Sigmoid colon (tissue), 7 donors: Measurements from ENCODE around the gene SPATA20. TPM values are rescaled to one million over a fixed set of nuclear protein-coding genes. Genes with fewer than 3 reads are reported as not detected.

ENCODE experiments used
- DNase-seq: peaks from one replicate; pipeline ENCODE4 v3.0.0-alpha.2; 2019
- H3K27ac ChIP-seq, 4 donors: fragments of 200-600 bp; sonication (generic); one replicate each; pipeline ENCODE4 v1.5.1; 2016 to 2019; ENCODE audit warnings: mild to moderate bottlenecking in 1 of 4
- H3K27me3 ChIP-seq, 3 donors: fragments of 200-600 bp; sonication (generic); one replicate each; pipeline ENCODE4 v1.5.1; 2019; ENCODE audit warnings: mild to moderate bottlenecking in 1 of 3
- H3K36me3 ChIP-seq, 4 donors: fragments of 200-600 bp; sonication (generic); one replicate each; pipeline ENCODE4 v1.5.1; 2016 to 2019
- H3K4me1 ChIP-seq, 4 donors: fragments of 200-600 bp; sonication (generic); one replicate each; pipeline ENCODE4 v1.5.1; 2017 to 2019
- H3K4me3 ChIP-seq, 4 donors: fragments of 200-600 bp; sonication (generic); one replicate each; pipeline ENCODE4 v1.5.1; 2017 to 2019; ENCODE audit warnings: mild to moderate bottlenecking in 2 of 4, moderate library complexity in 1 of 4
- H3K9me3 ChIP-seq, 4 donors: fragments of 200-600 bp in 3 of 4; sonication (generic) in 3 of 4; one replicate each; pipeline versions ENCODE4 v1.5.1 to v1.6.1; 2013 to 2019
- EP300 ChIP-seq, 4 donors: sonication (generic); formaldehyde crosslinking; IDR thresholded peaks; one replicate each; pipeline ENCODE4 v1.6.1; 2017; ENCODE audit warnings: antibody characterized with exemption in 4 of 4
- POLR2A ChIP-seq, 2 donors: fragments of 450-650 bp; IDR thresholded peaks; one replicate each; pipeline ENCODE4 v1.6.1; 2016; ENCODE audit warnings: antibody characterized with exemption in 2 of 2, mild to moderate bottlenecking in 2 of 2, moderate library complexity in 2 of 2
- POLR2AphosphoS5 ChIP-seq, 4 donors: sonication (generic); formaldehyde crosslinking; IDR thresholded peaks; one replicate each; pipeline ENCODE4 v1.6.1; 2017; ENCODE audit warnings: antibody characterized with exemption in 4 of 4
- WGBS, 2 donors: extraction: QIAGEN DNeasy Blood & Tissue Kit; methylation state at CpG; one replicate each; pipeline ENCODE4 v1.1.7; 2013; 5-methylcytosine and 5-hydroxymethylcytosine counted together
- intact Hi-C: fragments of 100-400 bp; cut with DNase I; formaldehyde crosslinking; loops from one replicate; pipeline ENCODE4 v1.15.1; 2023
- polyA plus RNA-seq, 3 donors: library from polyadenylated mRNA; stranded (reverse); fragments of 200-250 nt; gene quantifications; one replicate each; pipeline ENCODE4 v1.2.3, GENCODE V29; 2013
- total RNA-seq, 4 donors: library from RNA; depleted of rRNA; stranded (reverse); fragments of >200 nt; gene quantifications; one replicate each; pipeline ENCODE4 v1.1.0, GENCODE V29; 2016
- TF ChIP-seq, protein P1 (sequence below), 4 experiments: fragments of 450-650 bp in 3 of 4; fragments of 200-600 bp in 1 of 4; IDR thresholded peaks; one replicate each; pipeline ENCODE4 v1.5.1; 2016 to 2019; ENCODE audit warnings: antibody characterized with exemption in 4 of 4, mild to moderate bottlenecking in 3 of 4, moderate library complexity in 2 of 4
- donor health status: healthy with polysubstance abuse.
- donor health status: Bipolar disorder and iron deficiency.
- donor health status: healthy.

SPATA20 gene
- total RNA-seq (10 to 100 TPM; 40.8 to 81.7 (median 58.6) TPM), polyA plus RNA-seq (10 to 100 TPM; 24.0 to 45.1 (median 40.6) TPM)

DNA sequence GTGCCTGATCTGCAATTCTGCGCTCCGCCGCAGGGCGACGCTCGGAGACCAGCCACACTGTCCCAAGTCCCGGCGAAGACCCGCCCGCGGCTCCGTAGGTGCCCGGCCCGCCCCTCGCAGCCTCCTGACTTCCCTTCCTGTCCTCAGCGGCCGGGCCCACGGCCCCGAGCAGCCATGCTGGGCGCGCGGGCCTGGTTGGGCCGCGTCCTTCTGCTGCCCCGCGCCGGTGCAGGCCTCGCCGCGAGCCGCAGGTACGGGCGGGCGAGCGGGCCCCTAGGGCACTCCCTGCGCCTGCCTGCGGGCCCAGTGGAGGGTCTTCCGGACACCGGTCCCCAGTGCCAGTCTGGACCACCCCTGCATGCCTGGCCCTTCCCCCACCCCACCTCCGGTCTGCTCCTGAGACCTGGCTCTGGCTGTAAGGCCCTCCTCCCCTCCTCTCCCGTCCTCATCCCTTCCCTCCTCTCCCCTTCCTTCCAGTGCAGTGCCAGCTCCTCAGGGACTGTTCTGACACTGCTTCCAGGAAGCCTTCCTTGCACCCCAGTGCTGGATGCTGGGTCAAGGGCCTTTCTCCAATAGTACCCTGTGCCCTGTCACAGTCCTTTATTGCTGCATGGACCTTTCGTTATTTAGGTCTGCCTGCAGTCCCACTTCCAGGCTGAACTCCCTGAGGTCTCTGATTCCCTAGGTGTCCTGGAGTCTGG, at the start of gene SPATA20:
SPATA20 (plus strand) TSS at position 140 of the 701 bp plus-strand sequence; CDS start at position 175, 35 bp downstream.
- H3K27ac ChIP-seq = peak within 1 kb of the TSS; percentile 82 to 88 (median 84)
- H3K27me3 ChIP-seq = no peaks in the 10 kb centered on the region
- no peaks in the 10 kb centered on the region for H3K9me3 ChIP-seq
- H3K4me3 ChIP-seq = peak within 1 kb of the TSS; percentile 39 to 75 (median 64)
- intact Hi-C loops = loop anchor here (1.0 to 10.0 kb wide), 6 partner anchors 79 to 608 kb away; partner anchors contain the start of gene NME1
- WGBS, 2 donors = 1 to 3% methylated on average over 42 of the region's 42 CpGs
- peak; percentile 63 to 83 (median 80) for TF ChIP-seq POLR2AphosphoS5 (IDR thresholded peaks at IDR 0.05)
- no peak for TF ChIP-seq EP300 (IDR thresholded peaks at IDR 0.05)
- peak; percentile 11 to 27 for TF ChIP-seq POLR2A (IDR thresholded peaks at IDR 0.05)
- TF ChIP-seq, protein P1, sequence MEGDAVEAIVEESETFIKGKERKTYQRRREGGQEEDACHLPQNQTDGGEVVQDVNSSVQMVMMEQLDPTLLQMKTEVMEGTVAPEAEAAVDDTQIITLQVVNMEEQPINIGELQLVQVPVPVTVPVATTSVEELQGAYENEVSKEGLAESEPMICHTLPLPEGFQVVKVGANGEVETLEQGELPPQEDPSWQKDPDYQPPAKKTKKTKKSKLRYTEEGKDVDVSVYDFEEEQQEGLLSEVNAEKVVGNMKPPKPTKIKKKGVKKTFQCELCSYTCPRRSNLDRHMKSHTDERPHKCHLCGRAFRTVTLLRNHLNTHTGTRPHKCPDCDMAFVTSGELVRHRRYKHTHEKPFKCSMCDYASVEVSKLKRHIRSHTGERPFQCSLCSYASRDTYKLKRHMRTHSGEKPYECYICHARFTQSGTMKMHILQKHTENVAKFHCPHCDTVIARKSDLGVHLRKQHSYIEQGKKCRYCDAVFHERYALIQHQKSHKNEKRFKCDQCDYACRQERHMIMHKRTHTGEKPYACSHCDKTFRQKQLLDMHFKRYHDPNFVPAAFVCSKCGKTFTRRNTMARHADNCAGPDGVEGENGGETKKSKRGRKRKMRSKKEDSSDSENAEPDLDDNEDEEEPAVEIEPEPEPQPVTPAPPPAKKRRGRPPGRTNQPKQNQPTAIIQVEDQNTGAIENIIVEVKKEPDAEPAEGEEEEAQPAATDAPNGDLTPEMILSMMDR (IDR thresholded peaks at IDR 0.05) = peak; percentile 96 to 99 (median 98)
- DNase-seq = peak; percentile 97
- H3K4me1 ChIP-seq = peaks cover 0 to 35% (median 23%) of the 10 kb centered on the region in 4 donors
- peaks cover 0 to 28% (median 4%) of the 10 kb centered on the region in 4 donors for H3K36me3 ChIP-seq

DNA sequence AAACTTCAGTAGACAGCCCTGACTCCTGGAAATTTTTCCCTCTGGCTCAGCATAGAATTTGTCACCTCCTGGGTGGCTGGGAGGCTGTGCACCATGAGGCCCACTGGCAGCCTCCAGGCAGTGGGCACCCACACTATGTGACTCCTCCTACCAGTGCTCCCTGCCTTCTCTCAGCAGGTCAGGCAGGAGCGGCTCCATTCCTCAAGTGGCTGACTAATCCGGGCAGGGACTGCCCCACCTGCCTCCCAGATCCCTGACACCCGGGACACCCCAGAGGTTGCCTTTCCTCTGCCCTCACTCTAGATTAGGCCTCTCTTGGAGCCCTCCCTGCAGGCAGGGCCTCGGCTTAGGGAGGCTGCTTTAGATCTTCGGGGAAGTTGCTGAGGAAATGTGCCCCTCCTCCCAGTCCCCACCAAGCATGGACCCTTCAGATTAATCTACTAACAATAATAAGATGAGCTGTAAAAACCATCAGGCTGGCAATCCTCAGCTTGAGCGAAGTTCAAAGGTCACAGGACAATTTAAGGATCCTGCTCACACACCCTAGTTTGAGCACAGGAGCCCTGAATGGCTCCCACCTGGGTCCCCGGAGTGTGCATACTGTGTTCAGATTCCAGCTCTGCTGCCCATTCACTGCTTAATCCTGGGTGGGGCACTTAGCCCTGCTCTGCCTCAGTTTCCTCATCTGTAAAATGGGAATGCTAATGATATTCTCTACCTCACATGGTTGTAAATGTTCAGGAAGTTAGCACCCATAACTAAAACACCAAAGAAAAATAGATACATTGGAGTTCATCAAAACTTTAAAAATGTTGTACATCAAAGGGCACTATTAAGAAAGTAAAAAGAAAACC, 48.7 kb upstream of the SPATA20 start:
- Histone ChIP-seq H3K27me3 (no peaks in the 10 kb centered on the region), H3K9me3 (no peaks in the 10 kb centered on the region), H3K36me3 (no peaks in the 10 kb centered on the region), H3K4me3 (no peak overlapping the region), H3K4me1 (no peaks in the 10 kb centered on the region), H3K27ac (no peak overlapping the region)
- intact Hi-C loops = no loop called here
- TF ChIP-seq EP300 (IDR thresholded peaks at IDR 0.05) (no peak), POLR2AphosphoS5 (IDR thresholded peaks at IDR 0.05) (no peak), POLR2A (IDR thresholded peaks at IDR 0.05) (no peak)
- TF ChIP-seq, protein P1 (IDR thresholded peaks at IDR 0.05) = no peak
- no peak for DNase-seq
- 35 to 76% methylated on average over 7 of the region's 7 CpGs for WGBS, 2 donors

GRCh38 chr17:50499270-50499669, 47.7 kb upstream of the SPATA20 start:
- Histone ChIP-seq H3K36me3 (no peaks in the 10 kb centered on the region), H3K4me3 (no peak overlapping the region), H3K27ac (no peak overlapping the region), H3K27me3 (no peaks in the 10 kb centered on the region), H3K9me3 (no peaks in the 10 kb centered on the region), H3K4me1 (no peaks in the 10 kb centered on the region)
- TF ChIP-seq POLR2AphosphoS5 (IDR thresholded peaks at IDR 0.05) (no peak), POLR2A (IDR thresholded peaks at IDR 0.05) (no peak), EP300 (IDR thresholded peaks at IDR 0.05) (no peak)
- TF ChIP-seq, protein P1 (IDR thresholded peaks at IDR 0.05) = no peak
- DNase-seq = no peak
- intact Hi-C loops = no loop called here

DNA sequence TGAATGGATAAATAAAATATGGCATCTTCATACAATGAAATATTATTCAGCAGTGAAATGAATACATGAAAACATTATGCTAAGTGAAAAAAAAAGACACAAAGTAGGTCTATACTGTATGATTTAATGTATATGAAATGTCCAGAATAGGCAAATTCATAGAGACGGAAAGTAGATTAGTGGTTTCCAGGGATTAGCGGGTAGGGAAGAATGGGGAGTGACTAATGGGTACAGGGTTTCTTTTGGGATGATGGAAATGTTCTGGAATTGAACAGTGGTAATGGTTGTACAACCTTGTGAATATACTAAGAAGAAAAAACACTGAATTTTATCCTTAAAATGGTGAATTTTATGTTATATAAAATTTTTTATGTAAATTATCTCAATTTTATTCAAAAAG, 47.3 kb upstream of the SPATA20 start:
- DNase-seq = no peak
- 97% methylated on average over 2 of the region's 2 CpGs for WGBS, 2 donors
- H3K9me3 ChIP-seq = no peaks in the 10 kb centered on the region
- no peak for TF ChIP-seq POLR2A (IDR thresholded peaks at IDR 0.05)
- TF ChIP-seq, protein P1 (IDR thresholded peaks at IDR 0.05) = no peak
- no peak for TF ChIP-seq POLR2AphosphoS5 (IDR thresholded peaks at IDR 0.05)
- no peak for TF ChIP-seq EP300 (IDR thresholded peaks at IDR 0.05)
- no peaks in the 10 kb centered on the region for H3K4me1 ChIP-seq
- intact Hi-C loops = no loop called here
- H3K4me3 ChIP-seq = no peak overlapping the region
- no peaks in the 10 kb centered on the region for H3K36me3 ChIP-seq
- H3K27ac ChIP-seq = no peak overlapping the region
- H3K27me3 ChIP-seq = no peaks in the 10 kb centered on the region
